GM19025 (cell line): ENCODE data around the gene GALNT12.

ENCODE experiments used
- ATAC-seq: cut with Tn5 transposase; IDR thresholded peaks from one replicate; pipeline ENCODE4 v1.9.1; 2021; ENCODE audit warnings: mild to moderate bottlenecking, low read depth, moderate library complexity; ENCODE audit not compliant: unreplicated experiment

Gene GALNT12

DNA sequence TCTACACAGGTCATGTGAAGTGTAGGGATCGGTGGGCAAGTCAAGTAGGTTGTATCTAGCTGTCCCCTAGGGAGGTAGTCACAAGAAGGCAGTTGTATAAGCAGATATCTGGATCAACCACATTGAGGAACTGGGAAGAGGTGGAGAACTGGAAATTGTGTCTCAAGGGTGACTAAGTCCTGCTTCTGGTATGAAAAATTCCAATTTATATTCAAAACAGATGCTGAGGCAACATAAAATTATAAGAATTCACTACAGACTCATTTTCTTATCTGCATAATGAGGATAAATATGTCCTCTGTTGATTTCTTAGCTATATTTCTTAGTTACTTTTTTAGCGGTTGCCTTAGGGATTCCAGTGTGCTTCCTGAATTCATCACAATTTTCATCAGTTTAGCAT lies 46.8 kb downstream of the GALNT12 start:
- no peak for ATAC-seq

DNA sequence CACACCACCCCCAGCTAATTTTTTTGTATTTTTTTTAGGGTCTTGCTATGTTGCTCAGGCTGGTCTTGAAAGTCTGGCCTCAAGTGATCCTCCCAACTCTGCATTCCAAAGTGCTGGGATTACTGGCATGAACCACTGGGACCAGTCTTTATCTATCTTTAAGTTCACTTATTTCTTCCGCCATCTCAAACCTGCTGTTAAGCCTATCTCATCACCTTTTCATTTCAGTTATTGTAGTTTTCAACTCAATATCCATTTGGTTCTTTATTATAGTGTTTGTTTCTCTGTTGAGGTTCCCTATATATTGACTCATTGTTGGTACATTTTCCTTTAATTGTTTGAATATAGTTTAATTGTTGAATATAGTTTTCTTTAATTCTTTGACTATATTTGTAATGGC lies 48.1 kb downstream of the GALNT12 start:
- ATAC-seq: no peak

DNA sequence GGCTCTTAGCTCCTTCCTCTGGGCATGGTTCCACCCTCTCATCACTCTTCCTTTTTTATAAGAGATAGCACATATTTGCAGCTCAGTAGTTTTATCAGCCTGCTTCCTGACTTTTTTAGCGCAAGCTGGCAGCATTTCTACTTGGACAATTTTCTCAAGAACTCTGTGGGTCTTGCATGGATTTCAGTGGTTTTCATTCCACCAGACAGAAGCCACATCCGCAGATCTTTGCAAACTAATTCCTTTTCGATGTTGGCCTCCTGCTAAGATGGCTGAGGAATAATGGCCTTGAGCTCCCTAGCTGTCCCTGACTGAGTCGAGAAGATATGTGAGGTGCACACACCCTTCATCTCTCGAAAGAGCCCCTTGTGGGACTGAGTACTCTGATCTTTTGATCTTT lies 49.5 kb downstream of the GALNT12 start:
- ATAC-seq: no peak

DNA sequence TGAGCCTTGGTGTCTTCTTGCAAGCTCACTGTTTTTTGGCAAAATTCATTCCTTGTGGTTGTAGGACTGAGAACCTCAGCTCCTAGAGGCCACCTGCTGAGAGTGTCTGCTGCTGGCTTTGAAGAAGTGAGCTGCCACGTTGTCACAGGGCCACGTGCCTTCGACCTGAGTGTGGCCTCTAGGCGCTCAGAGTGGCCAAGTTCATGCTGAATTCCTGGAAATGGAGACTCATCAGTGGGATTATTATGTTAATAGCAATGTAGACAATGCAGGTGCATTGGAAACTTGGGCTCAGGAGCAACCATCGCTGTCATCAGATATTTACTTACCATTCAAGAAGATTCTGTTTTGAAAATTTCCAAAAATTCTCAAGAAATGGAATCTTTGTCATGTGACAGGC lies 52.5 kb downstream of the GALNT12 start:
- no peak for ATAC-seq

GRCh38 chr9:98860871-98861293 lies 53.4 kb downstream of the GALNT12 start:
- no peak for ATAC-seq

DNA sequence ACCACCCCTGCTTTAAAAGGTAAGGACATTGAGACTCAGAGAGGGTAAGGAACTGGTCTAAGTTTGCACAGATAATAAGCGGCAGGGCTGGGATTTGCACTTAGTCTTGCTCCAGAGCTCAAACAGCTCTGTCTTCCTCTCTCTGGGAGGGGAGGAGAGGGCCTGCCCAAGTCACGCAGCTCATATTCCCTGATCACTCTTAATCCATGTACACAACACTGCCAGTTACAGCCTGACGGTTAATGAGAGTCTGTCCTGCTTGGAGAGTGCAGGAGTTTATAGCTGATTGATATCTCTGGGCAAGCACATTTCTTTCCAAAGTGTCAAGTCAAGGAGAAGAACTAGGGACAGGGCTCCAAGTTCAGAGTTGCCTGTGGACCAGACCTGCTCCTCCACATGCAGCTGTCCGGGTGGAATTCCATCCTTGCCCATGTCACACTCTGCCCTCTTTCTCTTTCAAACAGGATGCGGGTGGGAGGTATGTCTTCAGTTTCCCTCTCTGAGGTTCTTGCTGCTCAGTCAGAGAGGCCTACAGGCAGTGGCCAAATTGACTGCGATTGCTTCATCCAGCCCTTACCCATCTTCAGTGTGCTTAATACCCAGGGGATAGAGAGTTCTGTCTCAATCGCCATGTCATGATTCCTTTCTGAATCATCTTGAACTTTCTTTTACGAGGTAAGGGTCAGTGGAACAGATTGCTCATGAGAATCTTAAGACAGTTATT lies 54.5 kb downstream of the GALNT12 start:
- no peak for ATAC-seq

DNA sequence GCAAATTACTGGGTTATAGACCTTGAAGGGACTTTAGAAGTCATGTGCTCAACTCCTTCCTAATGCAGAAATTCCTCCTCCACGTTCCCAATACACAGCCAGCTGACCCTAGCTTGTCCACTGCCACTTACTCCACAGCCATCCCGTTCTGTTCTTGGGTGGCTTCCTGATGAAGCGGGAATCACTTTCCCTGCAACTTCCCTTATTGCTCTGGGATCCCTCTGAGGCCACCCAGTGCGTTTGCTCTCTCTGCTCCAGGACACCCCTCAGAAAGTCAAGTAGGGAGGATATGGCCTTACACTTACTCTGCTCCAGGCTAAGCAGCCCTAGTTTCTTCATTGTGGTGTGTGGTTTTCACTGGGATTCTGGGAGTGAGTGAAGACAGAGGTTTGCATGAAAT lies 55.5 kb downstream of the GALNT12 start:
- ATAC-seq: no peak

DNA sequence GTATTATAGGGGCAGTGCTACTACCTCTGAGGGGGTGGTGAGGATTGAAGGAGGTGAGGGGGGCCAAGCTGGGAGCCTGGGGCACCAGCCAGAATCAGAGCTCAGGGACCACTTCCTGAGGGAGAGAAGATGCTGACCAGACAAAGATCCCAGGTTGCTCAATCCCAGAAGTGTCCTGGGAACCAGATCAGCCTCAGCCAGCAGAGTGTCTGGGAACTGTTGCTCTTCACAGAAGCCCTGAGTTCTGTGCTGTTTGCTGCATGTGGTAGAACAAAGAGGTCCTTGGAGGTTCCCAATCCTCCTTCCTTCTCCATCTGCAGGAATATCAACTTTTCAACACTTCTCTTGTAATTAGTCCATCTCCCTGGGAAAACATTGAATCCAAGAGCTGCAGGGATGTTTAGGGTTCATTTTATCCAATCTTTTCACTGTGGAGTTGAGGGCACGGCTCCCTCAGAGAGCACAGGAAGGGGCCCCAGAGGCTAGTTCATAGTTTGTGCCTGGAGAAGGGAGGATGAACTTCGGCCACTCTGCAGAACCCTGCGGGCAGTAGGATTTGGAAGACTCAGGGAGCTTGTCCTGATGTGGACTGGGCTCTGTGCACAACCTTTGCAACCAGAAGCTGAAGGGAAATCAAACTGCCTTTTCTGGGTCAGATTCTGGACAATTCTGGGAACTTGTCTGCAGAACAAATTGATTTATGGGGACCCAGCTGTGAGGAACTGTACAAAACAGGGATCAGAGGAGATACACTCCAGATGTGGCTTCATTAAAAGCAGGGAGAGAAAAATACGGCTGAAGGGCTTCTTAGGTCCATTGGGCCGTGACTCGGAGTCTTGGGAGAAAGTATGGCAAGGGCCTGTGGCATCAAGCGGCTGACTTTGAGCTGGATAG lies 57.1 kb downstream of the GALNT12 start:
- no peak for ATAC-seq

- ATAC-seq: no peak
These were observed 57.9 kb downstream of the GALNT12 start for GRCh38 chr9:98865284-98865875.

GRCh38 chr9:98866435-98867102 lies 59.1 kb downstream of the GALNT12 start:
- ATAC-seq: no peak

- ATAC-seq: no peak
These were observed 59.6 kb downstream of the GALNT12 start for GRCh38 chr9:98867103-98867428.

- no peak for ATAC-seq
These were observed 60.1 kb downstream of the GALNT12 start for GRCh38 chr9:98867429-98868168.

DNA sequence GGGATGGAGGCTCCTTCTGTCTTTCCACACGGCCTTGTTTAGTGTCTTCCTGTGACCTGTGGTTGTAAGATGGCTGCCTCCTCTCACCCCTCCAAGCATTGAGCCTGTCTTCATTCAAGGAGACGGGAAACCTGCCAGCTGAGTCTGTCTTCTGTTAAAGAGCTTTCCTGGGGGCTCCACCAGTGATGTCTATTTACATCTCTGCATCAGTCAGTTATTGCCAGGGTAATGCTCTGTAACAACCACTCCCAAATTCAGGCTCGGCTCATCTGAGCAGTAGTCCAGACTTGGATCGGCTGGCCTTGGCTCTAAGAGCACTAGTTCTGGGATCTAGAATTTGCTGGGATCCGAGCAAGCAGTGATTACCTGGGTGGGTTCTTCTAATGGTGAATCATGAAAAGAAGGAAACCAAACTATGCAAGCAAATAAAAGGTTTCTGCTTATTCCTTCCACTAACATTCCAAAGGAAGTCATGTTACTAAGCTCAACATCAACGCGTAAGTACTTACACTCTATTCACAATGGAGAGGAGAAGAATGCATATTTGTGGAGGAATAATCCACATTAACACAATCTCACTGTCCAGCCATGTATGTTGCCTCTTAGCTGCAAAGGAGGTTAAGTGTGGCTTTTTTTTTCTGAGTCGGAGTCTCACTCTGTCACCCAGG lies 61.7 kb downstream of the GALNT12 start:
- ATAC-seq: no peak

- ATAC-seq: no peak
These were observed 62.4 kb downstream of the GALNT12 start for GRCh38 chr9:98869866-98870265.

DNA sequence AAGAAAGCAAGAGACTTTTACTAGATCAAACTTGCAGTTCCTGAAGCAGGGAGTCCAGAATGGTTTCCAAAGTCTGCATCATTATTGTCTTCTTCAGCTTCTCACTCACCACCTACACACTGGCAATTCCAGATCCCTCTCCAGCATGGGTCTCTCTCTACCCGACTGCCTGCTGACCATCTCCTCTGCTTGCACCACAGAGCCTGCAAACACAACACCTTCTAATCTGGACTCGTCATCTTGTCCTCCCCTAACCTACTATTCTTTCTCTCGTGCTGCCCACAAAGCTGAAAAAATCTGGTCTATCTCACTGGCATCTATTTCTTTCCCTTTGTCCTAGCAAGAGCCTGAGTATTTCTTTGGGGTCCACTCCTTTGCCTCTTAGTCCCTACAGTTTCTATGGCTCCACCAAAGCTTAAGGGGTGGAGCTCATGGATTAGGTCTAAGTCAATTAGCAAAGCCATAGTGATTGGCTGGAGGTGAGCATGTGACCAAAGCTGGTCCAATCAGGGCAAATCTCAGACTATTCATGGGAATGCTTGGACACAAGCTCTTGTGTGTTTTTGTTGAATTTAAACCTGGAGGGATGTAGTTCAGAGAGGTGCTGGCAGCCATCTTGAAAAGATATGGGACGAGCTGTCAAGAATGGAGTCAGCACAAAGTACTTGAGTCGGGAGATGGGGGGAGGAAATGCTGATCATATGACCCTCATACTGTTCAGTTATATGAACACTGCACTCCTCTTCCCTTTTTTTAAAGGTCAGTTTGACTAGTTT lies 63.5 kb downstream of the GALNT12 start:
- no peak for ATAC-seq

GRCh38 chr9:98871558-98872065 lies 64.1 kb downstream of the GALNT12 start:
- no peak for ATAC-seq

- no peak for ATAC-seq
These were observed 66.1 kb downstream of the GALNT12 start for GRCh38 chr9:98873526-98873925.

DNA sequence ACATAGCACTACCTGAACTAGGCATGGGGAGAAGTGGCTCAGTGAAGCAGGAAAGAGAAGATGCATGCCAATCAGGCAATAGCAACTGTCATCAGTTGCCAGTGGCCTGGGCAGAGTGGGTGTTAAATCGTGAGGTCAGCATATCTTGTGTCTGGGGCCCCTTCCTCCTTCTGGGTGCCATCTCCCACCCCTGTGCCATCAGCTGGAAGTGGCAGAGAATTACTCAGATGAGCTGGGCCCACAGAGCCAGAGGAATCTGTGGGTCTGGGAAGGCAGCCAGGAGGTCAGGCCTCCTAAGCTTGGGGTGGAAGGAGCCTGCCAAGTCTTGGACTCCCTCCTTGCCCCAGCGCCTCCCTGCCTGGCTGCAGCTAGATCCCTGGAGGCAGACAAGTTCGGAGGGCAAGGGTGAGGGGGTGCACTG lies 66.5 kb downstream of the GALNT12 start:
- ATAC-seq: no peak

DNA sequence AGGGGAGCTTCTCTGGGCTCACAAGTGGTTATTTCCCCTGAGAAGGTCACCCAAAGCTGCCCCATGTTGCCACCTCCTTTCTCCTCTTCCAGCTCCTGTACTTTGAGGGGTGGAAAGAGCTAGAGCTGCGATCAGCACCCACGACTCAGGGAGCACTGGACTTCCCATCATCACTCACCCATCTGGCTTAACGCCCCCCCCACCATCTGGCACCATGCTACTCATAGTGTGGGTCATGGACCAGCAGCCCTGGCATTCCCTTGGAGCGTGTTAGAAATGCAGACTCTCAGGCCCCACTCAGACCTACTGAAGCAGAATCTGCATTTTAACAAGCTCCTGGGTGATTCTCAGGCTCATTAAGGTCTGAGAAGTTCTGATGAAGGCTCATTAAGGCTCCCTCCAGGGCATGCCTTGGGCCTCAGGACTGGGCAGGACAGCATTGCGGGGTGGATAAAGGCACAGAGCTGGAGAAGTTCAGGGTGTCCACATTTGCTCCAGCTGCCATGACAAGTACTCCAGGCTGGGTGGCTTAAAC lies 67.3 kb downstream of the GALNT12 start:
- ATAC-seq: no peak
